NOMO-1 (cell line): ENCODE results near the gene INPP5E.
A peak's percentile ranks its signal among the peaks of the same experiment; 100 is the strongest.

Experiments used
- DNase-seq, 2 experiments: peaks; one replicate each; lab custom pipeline; 2025; ENCODE audit not compliant: unreplicated experiment in 2 of 2; lab: John Stamatoyannopoulos, UW

Gene INPP5E

DNA sequence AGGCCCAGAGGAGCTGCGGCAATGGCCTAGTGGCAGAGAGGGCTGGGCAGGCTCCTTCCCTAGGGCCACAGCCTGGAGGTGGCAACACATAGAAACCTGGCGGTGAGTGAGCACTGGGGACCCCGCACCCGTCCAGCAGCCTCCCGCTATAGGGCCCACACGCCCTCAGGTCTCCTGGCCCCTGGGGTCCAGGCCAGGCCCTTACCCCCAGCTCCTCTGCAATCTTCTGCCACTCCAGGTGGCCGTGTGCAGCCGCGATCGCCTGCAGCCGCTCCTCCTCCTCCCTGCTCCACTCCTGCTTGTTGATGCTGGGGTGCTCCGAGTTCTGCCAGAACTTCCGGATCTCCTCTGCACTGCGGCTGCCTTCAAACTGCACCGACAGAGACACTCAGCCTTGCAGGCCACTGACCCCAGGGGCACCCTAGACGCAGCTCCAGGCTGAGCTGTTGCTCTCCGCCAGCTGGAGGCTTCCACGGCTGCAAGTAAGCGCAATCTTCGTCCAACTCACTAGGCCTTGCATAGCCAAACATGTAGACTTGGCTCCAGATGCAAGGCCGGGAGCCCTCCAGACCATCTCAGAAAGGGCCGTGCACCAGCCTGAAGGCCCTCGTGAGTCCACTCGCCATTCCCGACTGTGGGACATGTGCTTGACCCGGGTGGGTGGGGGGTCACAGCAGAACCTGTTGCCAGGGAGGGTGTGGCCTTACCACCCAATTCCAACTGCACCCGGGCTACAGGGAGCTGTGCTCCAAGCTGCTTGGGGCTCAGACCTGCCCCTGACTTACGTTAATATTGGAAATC, 47.7 kb downstream of the INPP5E start:
- DNase-seq = no peak

GRCh38 chr9:136389396-136389795, 50.2 kb downstream of the INPP5E start:
- DNase-seq = no peak

GRCh38 chr9:136387217-136387616, 52.4 kb downstream of the INPP5E start:
- DNase-seq = no peak

GRCh38 chr9:136386018-136386417, 53.6 kb downstream of the INPP5E start:
- peak; percentile 95 to 96 for DNase-seq

DNA sequence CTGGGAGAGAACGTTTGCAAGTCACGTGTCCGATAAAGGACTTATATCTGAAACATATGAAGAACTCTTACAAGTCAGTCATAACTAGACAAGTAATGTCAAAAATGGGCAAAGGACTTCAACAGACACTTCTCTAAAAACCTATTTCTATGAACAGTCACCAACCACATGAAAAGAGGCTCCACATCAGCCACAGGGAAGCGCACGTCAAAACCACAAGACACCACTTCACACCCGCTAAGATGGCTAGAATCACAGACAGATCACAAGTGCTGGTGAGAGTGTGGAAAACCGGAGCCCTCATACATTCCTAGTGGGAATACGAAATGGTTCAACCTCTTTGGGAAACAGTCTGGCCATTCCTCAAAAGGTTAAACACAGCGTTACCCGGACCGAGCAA, 54.6 kb downstream of the INPP5E start:
- peak; percentile 66 to 75 for DNase-seq

- DNase-seq = no peak
Observed at GRCh38 chr9:136383436-136383835, 56.2 kb downstream of the INPP5E start.

- no peak for DNase-seq
Observed at GRCh38 chr9:136381966-136382513, 57.6 kb downstream of the INPP5E start.

GRCh38 chr9:136381311-136381710, 58.3 kb downstream of the INPP5E start:
- no peak for DNase-seq

- DNase-seq = no peak
Observed at GRCh38 chr9:136380381-136380780, 59.3 kb downstream of the INPP5E start.

DNA sequence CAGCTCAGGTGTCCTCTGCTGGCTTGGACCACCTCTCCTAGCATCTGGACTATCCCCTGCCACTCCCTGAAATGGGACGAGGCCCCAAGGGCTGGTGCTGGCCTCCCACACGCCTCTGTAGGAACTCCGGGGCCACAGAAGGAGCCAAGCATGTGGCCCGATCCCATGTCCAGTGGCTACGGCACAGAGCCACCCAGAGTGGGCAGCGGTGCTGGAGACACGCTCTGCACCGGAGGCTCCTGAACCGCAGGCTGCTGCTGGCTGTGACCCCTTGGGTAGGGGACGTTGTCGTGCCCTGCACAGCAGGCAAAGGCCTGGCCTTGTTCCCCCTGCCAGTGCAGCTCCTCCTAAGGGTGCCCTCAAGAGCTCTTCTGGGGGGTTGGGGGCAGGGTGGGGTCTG, 59.8 kb downstream of the INPP5E start:
- DNase-seq = no peak

DNA sequence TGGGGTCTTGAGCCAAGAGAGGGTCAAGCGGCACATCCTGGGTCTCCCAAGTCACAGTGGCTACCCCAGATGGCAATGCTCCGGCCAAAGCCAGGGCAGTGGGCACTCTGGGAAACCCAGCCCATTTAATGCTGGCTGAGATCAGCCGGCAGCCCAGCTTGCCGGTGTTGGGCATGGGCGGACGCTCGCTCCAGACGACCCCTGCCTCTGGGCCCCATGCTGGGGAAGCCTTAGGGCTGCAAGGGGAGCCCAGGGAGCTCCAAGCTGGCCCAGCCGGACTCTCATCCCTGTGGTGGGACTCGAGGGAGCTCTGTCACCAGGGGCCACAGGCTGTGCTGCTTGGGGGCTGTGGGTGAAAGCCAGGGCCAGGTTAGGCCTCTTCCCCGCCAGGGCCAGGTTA, 60.2 kb downstream of the INPP5E start:
- DNase-seq = no peak

DNA sequence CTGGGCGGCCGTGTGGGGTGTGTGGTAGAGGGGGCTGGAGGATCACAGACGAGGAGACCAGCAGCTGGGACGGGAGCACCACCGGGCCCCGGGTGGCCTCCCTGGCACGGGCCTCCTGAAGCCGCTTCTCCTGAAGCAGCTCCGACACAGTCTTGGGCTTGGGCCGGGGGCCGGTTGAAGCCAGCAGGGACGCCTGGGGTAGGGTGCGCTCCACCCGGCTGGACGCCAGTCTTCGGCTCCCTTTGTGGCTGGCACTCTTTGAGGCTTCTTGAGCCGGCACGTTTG, 60.7 kb downstream of the INPP5E start:
- DNase-seq = no peak
